Psoas muscle (tissue), 8 donors: ENCODE results near the gene TOP3B. TPM values are rescaled to one million over a fixed set of nuclear protein-coding genes. Genes with fewer than 3 reads are reported as not detected.

Source experiments
- ATAC-seq, 4 donors: fragments of 200-7000 bp; cut with Tn5 transposase; one replicate each; pipeline ENCODE4 v1.9.1; 2020; ENCODE audit warnings: moderate library complexity in 3 of 4, mild to moderate bottlenecking in 2 of 4
- DNase-seq, 2 donors: peaks; one replicate each; pipeline ENCODE4 v3.0.0-alpha.2; 2020
- H3K27ac ChIP-seq: fragments of 200-600 bp; one replicate; pipeline ENCODE4 v1.8.0; 2022
- H3K27me3 ChIP-seq, 3 donors: fragments of 200-600 bp in 1 of 3; one replicate each; pipeline versions ENCODE4 v1.6.1 to v1.8.0; 2013 to 2022; ENCODE audit warnings: low read length in 2 of 3, mild to moderate bottlenecking in 2 of 3, moderate library complexity in 1 of 3; ENCODE audit not compliant: insufficient read depth in 3 of 3
- H3K36me3 ChIP-seq, 2 donors: fragments of 200-600 bp in 1 of 2; one replicate each; pipeline versions ENCODE4 v1.6.1 to v1.8.0; 2013 to 2022; ENCODE audit warnings: low read depth in 1 of 2, mild to moderate bottlenecking in 1 of 2, moderate library complexity in 1 of 2; ENCODE audit not compliant: insufficient read depth in 1 of 2
- H3K4me1 ChIP-seq: fragments of 200-600 bp; one replicate; pipeline ENCODE4 v1.8.0; 2022
- H3K4me3 ChIP-seq: fragments of 200-600 bp; one replicate; pipeline ENCODE4 v1.8.0; 2022; ENCODE audit warnings: mild to moderate bottlenecking
- H3K9me3 ChIP-seq: fragments of 200-600 bp; one replicate; pipeline ENCODE4 v1.8.0; 2022
- CTCF ChIP-seq: fragments of 200-600 bp; IDR thresholded peaks from one replicate; pipeline ENCODE4 v1.8.0; 2022; ENCODE audit warnings: antibody characterized with exemption
- WGBS, 3 donors: extraction: QIAGEN DNeasy Blood & Tissue Kit; methylation state at CpG; one replicate each; pipeline versions ENCODE4 v1.1.6 to v1.1.7; 2013; 5-methylcytosine and 5-hydroxymethylcytosine counted together
- intact Hi-C, 2 donors: fragments of 100-400 bp; cut with DNase I; formaldehyde crosslinking; loops; one replicate each; pipeline versions ENCODE4 v1.11.0 to v1.14.2; 2022
- polyA plus RNA-seq, 3 donors: library from polyadenylated mRNA; stranded (reverse); fragments of 200-250 nt; gene quantifications; one replicate each; pipeline ENCODE4 v1.2.3, GENCODE V29; 2013
- total RNA-seq, 4 donors: library from RNA; stranded (reverse); fragmentation: NEBNext Ultra II Directional in 2 of 4; extraction: Animal tissue kit (Norgen Biotek cat#: 25700) in 2 of 4; gene quantifications; one replicate each; pipeline versions ENCODE4 v1.2.1 to v1.2.4, GENCODE V29; 2021 to 2023
- donor health status: healthy with polysubstance abuse.
- donor health status: DM: no; HTN: no; CAD: no; lungs with moderate emphysema.
- donor health status: Bipolar disorder and iron deficiency.
- donor health status: healthy.
- donor health status: DM: yes; HTN: yes; CAD: no.
- donor health status: DM: no; HTN: no; CAD: no.
- donor health status: DM: no; HTN: no; CAD: no.
- donor health status: DM: yes; HTN: yes; CAD: no.

The TOP3B gene
- total and polyA plus RNA-seq, 7 donors: 5.4 to 13.5 (median 8.1) TPM

GRCh38 chr22:22001664-22002525 is 19.3 kb upstream of the TOP3B start:
- Histone ChIP-seq H3K36me3 (no peaks in the 10 kb centered on the region), H3K27ac (no peak overlapping the region), H3K27me3 (no peaks in the 10 kb centered on the region), H3K4me3 (no peak overlapping the region), H3K4me1 (no peaks in the 10 kb centered on the region), H3K9me3 (no peaks in the 10 kb centered on the region)
- DNase-seq (no peak), ATAC-seq (no peak)
- intact Hi-C loops: no loop called here
- WGBS, 3 donors: 93 to 96% (median 95%) methylated on average over 2 of the region's 2 CpGs
- TF ChIP-seq CTCF: no peak

GRCh38 chr22:21998595-21999247 is 16.1 kb upstream of the TOP3B start:
- Histone ChIP-seq H3K4me1 (no peaks in the 10 kb centered on the region), H3K27ac (no peak overlapping the region), H3K36me3 (no peaks in the 10 kb centered on the region), H3K9me3 (no peaks in the 10 kb centered on the region), H3K4me3 (no peak overlapping the region), H3K27me3 (peaks cover 0 to 2% (median 0%) of the 10 kb centered on the region in 3 donors)
- DNase-seq (no peak), ATAC-seq (no peak)
- no peak for TF ChIP-seq CTCF
- intact Hi-C loops: no loop called here
- WGBS, 3 donors: 82 to 89% (median 85%) methylated on average over 7 of the region's 7 CpGs

GRCh38 chr22:21996175-21996720 is 13.7 kb upstream of the TOP3B start:
- no peak for DNase-seq
- H3K4me3 ChIP-seq: no peak overlapping the region
- no peak for TF ChIP-seq CTCF
- H3K27me3 ChIP-seq: peaks cover 0 to 3% (median 0%) of the 10 kb centered on the region in 3 donors
- intact Hi-C loops: no loop called here
- WGBS, 3 donors: 77 to 79% (median 78%) methylated on average over 5 of the region's 5 CpGs
- no peak overlapping the region for H3K27ac ChIP-seq
- no peaks in the 10 kb centered on the region for H3K36me3 ChIP-seq
- ATAC-seq: no peak
- no peaks in the 10 kb centered on the region for H3K9me3 ChIP-seq
- no peaks in the 10 kb centered on the region for H3K4me1 ChIP-seq

GRCh38 chr22:21995660-21996059 is 13.1 kb upstream of the TOP3B start:
- H3K4me3 ChIP-seq: no peak overlapping the region
- H3K27ac ChIP-seq: no peak overlapping the region
- no peaks in the 10 kb centered on the region for H3K4me1 ChIP-seq
- no peaks in the 10 kb centered on the region for H3K36me3 ChIP-seq
- H3K9me3 ChIP-seq: no peaks in the 10 kb centered on the region
- no peak for TF ChIP-seq CTCF
- DNase-seq (no peak), ATAC-seq (no peak)
- intact Hi-C loops: no loop called here
- peaks cover 0 to 3% (median 0%) of the 10 kb centered on the region in 3 donors for H3K27me3 ChIP-seq
- WGBS, 3 donors: 78 to 84% (median 81%) methylated on average over 3 of the region's 3 CpGs
